DOHH2 (cell line): Measurements from ENCODE around the gene DHH.

Experiments used
- EZH2phosphoT487 ChIP-seq: fragments of 200-600 bp; sonication (generic); IDR thresholded peaks from 2 replicates; pipeline ENCODE4 v1.6.1; 2017; ENCODE audit warnings: borderline replicate concordance, mild to moderate bottlenecking, antibody characterized with exemption, low read length, moderate library complexity, mixed read lengths
- TF ChIP-seq, protein P1 (sequence below): fragments of 200-600 bp; sonication (generic); IDR thresholded peaks from one replicate; pipeline ENCODE4 v1.5.1; 2014; ENCODE audit warnings: antibody characterized with exemption, mild to moderate bottlenecking, low read depth, low read length; ENCODE audit not compliant: poor library complexity, severe bottlenecking

DNA sequence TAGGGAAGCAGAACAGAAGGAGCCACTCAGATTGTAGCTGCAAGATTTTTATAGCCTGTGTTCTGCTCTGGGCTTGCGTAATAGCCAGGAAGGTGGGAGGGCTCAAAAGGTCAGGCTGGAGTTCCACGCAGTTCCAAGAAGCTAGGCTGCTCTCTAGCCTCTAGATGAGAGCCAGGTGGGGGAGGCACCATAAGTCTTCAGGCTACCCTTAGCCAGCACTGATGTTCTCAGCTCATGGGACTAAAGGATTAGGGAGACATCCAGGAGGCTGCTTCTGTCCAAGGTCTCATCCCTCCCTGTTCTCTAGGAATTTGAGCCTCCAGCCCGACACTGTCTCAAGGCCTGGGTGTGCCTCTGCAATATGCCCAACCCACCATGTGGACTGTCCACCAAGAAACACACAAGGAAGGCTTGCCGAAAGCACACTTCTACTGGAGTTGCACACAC lies 14.4 kb upstream of the DHH start:
- TF ChIP-seq, protein P1, sequence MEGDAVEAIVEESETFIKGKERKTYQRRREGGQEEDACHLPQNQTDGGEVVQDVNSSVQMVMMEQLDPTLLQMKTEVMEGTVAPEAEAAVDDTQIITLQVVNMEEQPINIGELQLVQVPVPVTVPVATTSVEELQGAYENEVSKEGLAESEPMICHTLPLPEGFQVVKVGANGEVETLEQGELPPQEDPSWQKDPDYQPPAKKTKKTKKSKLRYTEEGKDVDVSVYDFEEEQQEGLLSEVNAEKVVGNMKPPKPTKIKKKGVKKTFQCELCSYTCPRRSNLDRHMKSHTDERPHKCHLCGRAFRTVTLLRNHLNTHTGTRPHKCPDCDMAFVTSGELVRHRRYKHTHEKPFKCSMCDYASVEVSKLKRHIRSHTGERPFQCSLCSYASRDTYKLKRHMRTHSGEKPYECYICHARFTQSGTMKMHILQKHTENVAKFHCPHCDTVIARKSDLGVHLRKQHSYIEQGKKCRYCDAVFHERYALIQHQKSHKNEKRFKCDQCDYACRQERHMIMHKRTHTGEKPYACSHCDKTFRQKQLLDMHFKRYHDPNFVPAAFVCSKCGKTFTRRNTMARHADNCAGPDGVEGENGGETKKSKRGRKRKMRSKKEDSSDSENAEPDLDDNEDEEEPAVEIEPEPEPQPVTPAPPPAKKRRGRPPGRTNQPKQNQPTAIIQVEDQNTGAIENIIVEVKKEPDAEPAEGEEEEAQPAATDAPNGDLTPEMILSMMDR, result no peak
- TF ChIP-seq EZH2phosphoT487, result no peak
